HG02973 (cell line): Measurements from ENCODE around the gene GSS.

Experiments
- ATAC-seq: cut with Tn5 transposase; IDR thresholded peaks from one replicate; pipeline ENCODE4 v1.9.1; 2021; ENCODE audit warnings: moderate library complexity; ENCODE audit not compliant: unreplicated experiment

The GSS gene

GRCh38 chr20:34955231-34956040 lies at the start of gene GSS, which contains the start of gene MYH7B:
GSS (minus strand) TSS chr20:34955806; CDS start chr20:34951852, 3,954 bp downstream.
MYH7B (plus strand) TSS chr20:34955868; CDS start chr20:34978006, 22,138 bp downstream.
- peak; percentile 79 for ATAC-seq

- no peak for ATAC-seq
Observed at GRCh38 chr20:35004749-35005462, 49.3 kb upstream of the GSS start.

GRCh38 chr20:35004051-35004725 lies 48.6 kb upstream of the GSS start:
- ATAC-seq = no peak

GRCh38 chr20:35003211-35004031 lies 47.8 kb upstream of the GSS start:
- no peak for ATAC-seq

- no peak for ATAC-seq
Observed at GRCh38 chr20:35002426-35003210, 47.0 kb upstream of the GSS start.

GRCh38 chr20:35001596-35002362 lies 46.2 kb upstream of the GSS start:
- no peak for ATAC-seq

- ATAC-seq = no peak
Observed at GRCh38 chr20:35000922-35001595, 45.5 kb upstream of the GSS start.

- ATAC-seq = no peak
Observed at GRCh38 chr20:35000311-35000921, 44.8 kb upstream of the GSS start.

GRCh38 chr20:34999782-35000181 lies 44.2 kb upstream of the GSS start:
- no peak for ATAC-seq

GRCh38 chr20:34999021-34999451 lies 43.4 kb upstream of the GSS start:
- no peak for ATAC-seq

- ATAC-seq = no peak
Observed at GRCh38 chr20:34998331-34998950, 42.8 kb upstream of the GSS start.

- no peak for ATAC-seq
Observed at GRCh38 chr20:34997774-34998173, 42.2 kb upstream of the GSS start.

- no peak for ATAC-seq
Observed at GRCh38 chr20:34997131-34997561, 41.5 kb upstream of the GSS start.

GRCh38 chr20:34996243-34997028 lies 40.8 kb upstream of the GSS start:
- ATAC-seq = no peak

GRCh38 chr20:34995696-34996095 lies 40.1 kb upstream of the GSS start:
- ATAC-seq = no peak

GRCh38 chr20:34995192-34995591 lies 39.6 kb upstream of the GSS start:
- no peak for ATAC-seq
